T47D (cell line): ENCODE measurements around the gene C19orf25.

Experiments used
- DNase-seq, 2 experiments: peaks; one replicate each; pipeline versions ENCODE4 v3.0.0 to v3.0.0-alpha.2; 2011 to 2012; ENCODE audit warnings: low read depth in 1 of 2, low spot score in 1 of 2
- JUND ChIP-seq: IDR thresholded peaks from 2 replicates; pipeline ENCODE4 v1.6.1; 2012; ENCODE audit warnings: low read depth
- in situ Hi-C: cut with HindIII; loops from 2 replicates; pipeline ENCODE4 v1.10.0; 2016; ENCODE audit warnings: low sequenced_read_pairs, low pct_unique_long_range_greater_than_20kb

Gene C19orf25

GRCh38 chr19:1478934-1479707 is at the start of gene C19orf25:
TSS of gene C19orf25 (minus strand) at chr19:1479215. CDS start at chr19:1478903, 312 bp downstream.
- TF ChIP-seq JUND, result no peak
- peak; percentile 94 to 95 for DNase-seq
- in situ Hi-C loops, result no loop called here

DNA sequence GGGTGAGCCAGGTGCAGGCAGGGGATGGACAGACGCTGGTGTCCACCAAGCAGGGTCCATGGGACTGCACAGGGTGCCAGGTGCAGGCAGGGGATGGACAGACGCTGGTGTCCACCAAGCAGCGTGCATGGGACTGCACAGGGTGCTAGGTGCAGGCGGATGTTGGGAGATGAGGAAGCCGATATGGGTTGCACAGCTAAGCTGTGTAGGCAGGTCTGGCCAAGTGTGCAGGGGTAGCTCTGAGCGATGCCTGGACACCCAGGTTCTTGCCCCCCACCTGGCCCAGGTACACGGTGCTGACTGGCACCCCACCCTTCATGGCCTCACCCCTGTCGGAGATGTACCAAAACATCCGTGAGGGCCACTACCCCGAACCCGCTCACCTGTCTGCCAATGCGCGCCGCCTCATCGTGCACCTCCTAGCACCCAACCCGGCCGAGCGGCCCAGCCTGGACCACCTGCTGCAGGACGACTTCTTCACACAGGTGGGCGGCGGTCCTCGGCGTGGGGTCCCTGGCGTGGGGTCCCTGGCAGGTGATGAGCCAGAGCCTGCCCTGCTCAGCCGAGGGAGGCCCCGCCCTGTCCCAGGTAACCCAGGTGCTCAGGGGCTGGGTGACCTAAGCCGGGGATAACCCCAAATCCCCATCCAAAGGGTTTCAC is 48.8 kb upstream of the C19orf25 start:
- DNase-seq, result no peak
- no peak for TF ChIP-seq JUND
- in situ Hi-C loops, result no loop called here

GRCh38 chr19:1526979-1527649 is 48.1 kb upstream of the C19orf25 start:
- in situ Hi-C loops, result no loop called here
- TF ChIP-seq JUND, result no peak
- no peak for DNase-seq

- no peak for TF ChIP-seq JUND
- no peak for DNase-seq
- in situ Hi-C loops, result no loop called here
Observed at GRCh38 chr19:1526066-1526778, 47.2 kb upstream of the C19orf25 start.

DNA sequence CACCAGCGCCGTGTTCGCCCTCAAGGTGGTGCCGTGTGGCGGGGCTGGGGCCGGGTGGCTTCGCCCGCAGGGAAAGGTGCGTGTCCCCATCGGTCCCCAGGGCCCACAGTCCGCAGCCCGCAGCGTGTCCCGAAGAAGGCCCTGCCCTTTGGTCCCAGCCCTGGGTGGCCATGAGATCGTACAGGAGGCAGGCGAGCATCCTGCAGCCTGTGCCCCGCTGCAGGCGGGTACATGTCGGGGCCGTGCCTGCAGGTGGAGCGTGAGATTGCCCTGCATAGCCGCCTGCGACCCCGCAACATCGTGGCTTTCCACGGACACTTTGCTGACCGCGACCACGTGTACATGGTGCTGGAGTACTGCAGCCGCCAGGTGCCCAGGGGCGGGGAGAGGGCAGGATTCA is 46.3 kb upstream of the C19orf25 start:
- no peak for DNase-seq
- in situ Hi-C loops, result no loop called here
- TF ChIP-seq JUND, result no peak

GRCh38 chr19:1524972-1525325 is 45.9 kb upstream of the C19orf25 start:
- in situ Hi-C loops, result no loop called here
- DNase-seq, result no peak
- TF ChIP-seq JUND, result no peak

GRCh38 chr19:1524287-1524971 is 45.4 kb upstream of the C19orf25 start:
- in situ Hi-C loops, result no loop called here

DNA sequence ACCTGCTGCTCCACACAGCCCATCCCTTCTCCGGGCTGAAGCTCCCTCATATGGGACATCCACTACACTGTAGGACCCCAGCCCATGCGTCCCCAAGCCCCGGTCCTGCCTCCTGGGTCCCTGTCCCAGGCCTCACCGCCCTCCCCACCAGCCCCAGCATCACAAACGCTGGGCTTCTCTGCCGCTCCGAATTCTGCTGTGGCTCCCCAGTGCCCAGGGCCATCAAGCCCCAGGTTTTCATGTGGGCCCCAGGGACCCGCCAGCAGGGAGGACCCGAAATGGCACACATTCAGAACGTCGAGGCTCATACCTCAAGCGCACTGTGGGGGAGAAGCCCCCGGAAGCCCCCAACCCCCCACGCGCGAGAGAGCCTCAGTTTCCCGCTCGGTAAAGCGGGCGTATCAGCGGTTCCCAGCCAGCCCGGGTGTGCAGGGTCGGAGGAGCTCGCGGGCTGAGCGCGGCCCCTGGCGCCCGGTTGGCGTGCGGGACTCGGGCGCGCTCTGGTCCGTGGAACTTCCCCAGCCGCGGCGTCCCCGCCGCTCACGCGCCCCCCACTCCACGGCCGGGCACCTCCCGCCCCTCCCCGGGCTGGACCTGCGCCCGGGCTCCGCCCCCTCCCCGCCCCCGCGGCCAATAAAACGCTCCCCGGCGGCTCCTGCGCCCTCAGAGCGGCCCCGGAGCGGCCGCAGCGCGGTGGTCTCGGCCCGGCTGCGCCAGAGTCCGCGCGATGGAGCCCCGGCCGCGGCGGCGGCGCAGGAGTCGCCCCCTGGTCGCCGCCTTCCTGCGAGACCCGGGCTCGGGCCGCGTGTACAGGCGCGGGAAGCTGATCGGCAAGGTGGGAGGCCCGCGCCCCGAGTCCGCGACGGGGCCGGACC is 44.6 kb upstream of the C19orf25 start, which contains the start of gene PLK5:
PLK5 (plus strand) TSS at position 666 of the 875 bp plus-strand sequence. CDS start 2,920 bp downstream, outside the sequence.
- DNase-seq, result no peak
- no peak for TF ChIP-seq JUND

More at GRCh38 chr19:1524287-1524971, 45.4 kb upstream of the C19orf25 start:
- no peak for TF ChIP-seq JUND
- DNase-seq, result no peak

GRCh38 chr19:1522838-1523237 is 43.8 kb upstream of the C19orf25 start:
- in situ Hi-C loops, result no loop called here
- no peak for TF ChIP-seq JUND
- DNase-seq, result no peak

More for the DNA sequence above, 44.6 kb upstream of the C19orf25 start, which contains the start of gene PLK5:
- in situ Hi-C loops, result no loop called here

DNA sequence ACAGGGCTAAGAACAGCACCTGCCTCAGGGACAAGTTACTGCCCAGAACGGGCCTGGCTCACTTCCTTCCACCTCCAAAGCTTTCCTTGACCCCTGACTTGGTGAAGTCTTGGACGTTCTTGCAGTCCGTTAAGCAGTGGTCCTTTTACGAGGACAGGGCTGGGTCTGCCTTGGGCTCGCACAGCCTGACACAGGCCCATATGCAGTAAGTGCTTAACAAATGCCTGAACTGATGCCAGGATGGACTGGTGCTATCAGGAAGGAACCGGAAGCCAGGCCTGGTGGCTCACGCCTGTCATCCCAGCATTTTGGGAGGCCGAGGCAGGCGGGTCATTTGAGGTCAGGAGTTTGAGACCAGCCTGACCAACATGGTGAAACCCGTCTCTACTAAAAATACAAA is 43.0 kb upstream of the C19orf25 start:
- in situ Hi-C loops, result no loop called here
- DNase-seq, result no peak
- no peak for TF ChIP-seq JUND

DNA sequence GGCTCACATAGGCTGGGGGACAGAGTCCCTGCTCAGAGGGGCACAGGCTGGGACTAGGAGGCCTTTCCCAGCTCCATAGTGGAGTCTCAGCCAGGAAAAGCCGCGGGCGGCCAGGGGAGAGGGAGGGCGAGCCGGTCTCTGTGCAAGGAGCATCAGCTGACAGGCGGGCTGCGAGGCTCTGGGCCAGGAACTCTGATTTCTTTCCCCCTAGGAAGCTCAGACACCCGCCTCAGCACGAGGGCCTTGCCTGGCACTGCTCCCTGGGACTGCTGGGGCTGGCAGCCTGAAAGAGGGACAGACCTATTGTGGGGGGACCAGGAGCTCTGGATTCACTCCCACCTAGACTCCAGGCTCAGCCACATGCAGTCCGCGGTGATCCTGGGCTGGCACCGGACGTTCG is 42.6 kb upstream of the C19orf25 start:
- in situ Hi-C loops, result no loop called here
- TF ChIP-seq JUND, result no peak
- DNase-seq, result no peak
